Raji (cell line): Measurements from ENCODE around the gene FBXL16.

Experiments used
- POLR2A ChIP-seq: IDR thresholded peaks from 2 replicates; pipeline ENCODE4 v1.6.1; 2011; ENCODE audit warnings: low read depth, low read length, control low read depth; ENCODE audit not compliant: insufficient read depth

Gene FBXL16

GRCh38 chr16:727291-727977, 21.8 kb upstream of the FBXL16 start:
- TF ChIP-seq POLR2A, result peak; percentile 78

- peak; percentile 50 for TF ChIP-seq POLR2A
Measured at GRCh38 chr16:726438-727290, 21.1 kb upstream of the FBXL16 start, which contains the start of the genes CCDC78 and HAGHL. TSS of gene CCDC78 (minus strand) at chr16:726443. CDS start at chr16:726367, 76 bp downstream. TSS of gene HAGHL (plus strand) at chr16:727106. CDS start at chr16:727510, 404 bp downstream.

- TF ChIP-seq POLR2A, result no peak
Measured at GRCh38 chr16:726188-726437, 20.5 kb upstream of the FBXL16 start.

GRCh38 chr16:725463-726187, 20.0 kb upstream of the FBXL16 start:
- TF ChIP-seq POLR2A, result peak; percentile 7; the same call in 1 of the 2 replicates

- no peak for TF ChIP-seq POLR2A
Measured at GRCh38 chr16:725041-725376, 19.4 kb upstream of the FBXL16 start.

- peak; percentile 25; the same call in 1 of the 2 replicates for TF ChIP-seq POLR2A
Measured at GRCh38 chr16:724188-725040, 18.8 kb upstream of the FBXL16 start.

- no peak for TF ChIP-seq POLR2A
Measured at GRCh38 chr16:723695-724094, 18.1 kb upstream of the FBXL16 start.

- TF ChIP-seq POLR2A, result peak; percentile 21; the same call in 1 of the 2 replicates
Measured at GRCh38 chr16:722835-723633, 17.4 kb upstream of the FBXL16 start.

GRCh38 chr16:721765-722540, 16.4 kb upstream of the FBXL16 start:
- TF ChIP-seq POLR2A, result no peak

GRCh38 chr16:720990-721764, 15.6 kb upstream of the FBXL16 start, which contains the start of gene ANTKMT:
TSS of gene ANTKMT (plus strand) at chr16:721146. CDS start at chr16:721275, 129 bp downstream.
- peak; percentile 98 for TF ChIP-seq POLR2A

GRCh38 chr16:720447-720989, 14.9 kb upstream of the FBXL16 start:
- TF ChIP-seq POLR2A, result no peak; the same call in 1 of the 2 replicates

GRCh38 chr16:719815-720446, 14.3 kb upstream of the FBXL16 start:
- peak; percentile 61 for TF ChIP-seq POLR2A
